Peyer's patch (tissue), 4 donors: ENCODE measurements around the gene PAX1. TPM values are rescaled to one million over a fixed set of nuclear protein-coding genes. Genes with fewer than 3 reads are reported as not detected.

ENCODE experiments used
- DNase-seq, 3 donors: peaks; one replicate each; pipeline ENCODE4 v3.0.0-alpha.2; 2017 to 2019
- H3K27ac ChIP-seq, 4 donors: fragments of 200-600 bp; sonication (generic); one replicate each; pipeline ENCODE4 v1.5.1; 2016 to 2019
- H3K27me3 ChIP-seq, 2 donors: fragments of 200-600 bp; sonication (generic); one replicate each; pipeline ENCODE4 v1.5.1; 2019
- H3K36me3 ChIP-seq, 3 donors: fragments of 200-600 bp; sonication (generic); one replicate each; pipeline ENCODE4 v1.5.1; 2016 to 2019
- H3K4me1 ChIP-seq, 4 donors: fragments of 200-600 bp; sonication (generic); one replicate each; pipeline ENCODE4 v1.5.1; 2016 to 2019
- H3K4me3 ChIP-seq, 4 donors: fragments of 200-600 bp; sonication (generic); 1 replicate in 3 of 4; 2 replicates in 1 of 4; pipeline ENCODE4 v1.5.1; 2016 to 2019; ENCODE audit warnings: mild to moderate bottlenecking in 1 of 4
- H3K9me3 ChIP-seq, 4 donors: fragments of 200-600 bp; sonication (generic); one replicate each; pipeline ENCODE4 v1.5.1; 2016 to 2019; ENCODE audit warnings: mild to moderate bottlenecking in 1 of 4
- CTCF ChIP-seq, 6 experiments: fragments of 450-650 bp in 4 of 6; fragments of 200-600 bp in 2 of 6; sonication (generic) in 1 of 6; IDR thresholded peaks; one replicate each; pipeline ENCODE4 v1.5.1; 2017 to 2019; ENCODE audit warnings: antibody characterized with exemption in 6 of 6, mild to moderate bottlenecking in 3 of 6, moderate library complexity in 1 of 6
- POLR2A ChIP-seq, 2 donors: fragments of 450-650 bp; IDR thresholded peaks; one replicate each; pipeline ENCODE4 v1.5.1; 2017; ENCODE audit warnings: antibody characterized with exemption in 2 of 2, mild to moderate bottlenecking in 2 of 2, moderate library complexity in 2 of 2
- total RNA-seq, 4 donors: library from RNA; depleted of rRNA; stranded (reverse); fragments of >200 nt; gene quantifications; one replicate each; pipeline ENCODE4 v1.1.0, GENCODE V29; 2016

PAX1 gene
- total RNA-seq, 4 donors from 2014 or later: not detected

- Histone ChIP-seq H3K4me3 (no peak overlapping the region), H3K36me3 (no peaks in the 10 kb centered on the region), H3K27ac (no peak overlapping the region), H3K27me3 (no peaks in the 10 kb centered on the region), H3K9me3 (no peaks in the 10 kb centered on the region), H3K4me1 (no peaks in the 10 kb centered on the region)
- TF ChIP-seq POLR2A (IDR thresholded peaks at IDR 0.05): no peak
- TF ChIP-seq CTCF (IDR thresholded peaks at IDR 0.05): no peak
- no peak for DNase-seq
Measured at GRCh38 chr20:21682521-21682954, 22.9 kb upstream of the PAX1 start.

GRCh38 chr20:21684671-21685070 is 20.8 kb upstream of the PAX1 start:
- H3K4me3 ChIP-seq: no peak overlapping the region
- DNase-seq: no peak
- TF ChIP-seq CTCF (IDR thresholded peaks at IDR 0.05): no peak
- no peak for TF ChIP-seq POLR2A (IDR thresholded peaks at IDR 0.05)

DNA sequence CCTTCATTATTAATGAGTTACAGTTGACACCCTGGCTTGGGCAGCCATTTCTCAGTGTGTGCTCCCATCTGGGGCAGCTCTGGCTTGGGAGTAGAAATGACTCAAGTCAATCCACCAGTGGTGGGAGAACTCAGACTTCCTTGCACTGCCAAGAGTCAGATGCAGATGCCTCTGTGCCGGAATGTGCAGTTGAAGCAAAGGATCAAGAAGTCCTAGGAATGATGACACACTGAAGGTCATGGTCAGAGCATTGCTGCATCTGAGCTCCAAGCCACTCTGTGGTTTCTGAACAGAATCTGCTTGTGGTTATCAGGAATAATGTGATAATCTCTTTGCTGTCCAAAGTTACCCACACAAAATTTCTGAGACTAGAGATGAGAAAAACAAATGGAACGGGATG is 19.5 kb upstream of the PAX1 start:
- Histone ChIP-seq H3K9me3 (no peaks in the 10 kb centered on the region), H3K4me1 (no peaks in the 10 kb centered on the region), H3K27me3 (no peaks in the 10 kb centered on the region), H3K36me3 (no peaks in the 10 kb centered on the region), H3K4me3 (no peak overlapping the region), H3K27ac (no peak overlapping the region)
- TF ChIP-seq POLR2A (IDR thresholded peaks at IDR 0.05): no peak
- no peak for TF ChIP-seq CTCF (IDR thresholded peaks at IDR 0.05)
- DNase-seq: no peak

More at GRCh38 chr20:21684671-21685070, 20.8 kb upstream of the PAX1 start:
- no peak overlapping the region for H3K27ac ChIP-seq
- no peaks in the 10 kb centered on the region for H3K4me1 ChIP-seq
- H3K9me3 ChIP-seq: no peaks in the 10 kb centered on the region
- H3K27me3 ChIP-seq: no peaks in the 10 kb centered on the region
- H3K36me3 ChIP-seq: no peaks in the 10 kb centered on the region

- no peaks in the 10 kb centered on the region for H3K9me3 ChIP-seq
- no peak overlapping the region for H3K27ac ChIP-seq
- no peaks in the 10 kb centered on the region for H3K36me3 ChIP-seq
- H3K4me3 ChIP-seq: no peak overlapping the region
- peak in 1 of 6 experiments; percentile 4 for TF ChIP-seq CTCF (IDR thresholded peaks at IDR 0.05)
- TF ChIP-seq POLR2A (IDR thresholded peaks at IDR 0.05): no peak
- H3K4me1 ChIP-seq: no peaks in the 10 kb centered on the region
- H3K27me3 ChIP-seq: no peaks in the 10 kb centered on the region
- DNase-seq: no peak
Measured at GRCh38 chr20:21693322-21693721, 12.1 kb upstream of the PAX1 start.

DNA sequence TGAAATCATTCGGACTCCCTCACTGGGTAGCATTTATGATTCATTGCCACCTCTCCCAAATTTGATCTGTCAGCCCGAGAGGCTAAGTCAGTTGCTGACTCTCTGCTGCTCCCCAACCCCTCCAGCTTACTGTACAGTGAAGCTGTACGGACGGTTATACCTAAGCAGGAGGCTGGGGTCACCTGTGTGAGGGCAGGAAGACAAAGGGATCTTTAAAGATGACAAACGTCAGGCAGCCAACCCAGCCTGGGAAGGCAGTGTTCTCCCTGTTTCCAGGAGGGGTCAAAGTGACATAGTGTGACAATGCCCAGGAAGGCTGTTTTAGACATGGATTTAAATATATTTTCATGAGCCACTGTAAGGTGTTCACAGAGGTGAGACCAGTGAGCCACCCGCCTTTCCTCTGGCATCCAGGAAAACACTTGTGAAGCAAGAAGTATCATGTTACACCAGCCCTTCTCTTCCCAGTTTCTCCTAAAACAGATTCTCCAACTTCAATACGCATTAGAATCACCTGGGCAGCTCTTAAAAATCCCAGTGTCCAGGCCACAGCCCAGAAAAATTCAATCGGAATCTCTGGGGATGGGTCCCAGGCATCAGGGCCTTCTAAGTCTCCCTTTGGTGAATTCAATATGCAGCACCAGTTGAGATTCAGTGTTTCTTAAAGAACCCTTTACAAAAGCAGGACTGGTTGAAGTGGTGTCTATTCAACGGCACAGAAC is 6.8 kb upstream of the PAX1 start:
- no peaks in the 10 kb centered on the region for H3K9me3 ChIP-seq
- peaks cover 0 to 7% (median 0%) of the 10 kb centered on the region in 4 donors for H3K4me1 ChIP-seq
- no peak for DNase-seq
- H3K4me3 ChIP-seq: no peak overlapping the region
- TF ChIP-seq CTCF (IDR thresholded peaks at IDR 0.05): no peak
- no peak for TF ChIP-seq POLR2A (IDR thresholded peaks at IDR 0.05)
- no peaks in the 10 kb centered on the region for H3K36me3 ChIP-seq
- no peak overlapping the region for H3K27ac ChIP-seq
- H3K27me3 ChIP-seq: peaks cover 0 to 8% of the 10 kb centered on the region in 2 donors
